GM19035 (cell line): Measurements from ENCODE around the gene CACNA1D.
"Not testable (repeated sequence)": the region's sequence is repeated elsewhere in the genome, so short reads cannot be mapped to it uniquely, and the experiment has no call there.

Source experiments
- ATAC-seq: cut with Tn5 transposase; IDR thresholded peaks from one replicate; pipeline ENCODE4 v1.9.1; 2021; ENCODE audit not compliant: unreplicated experiment

Gene CACNA1D

DNA sequence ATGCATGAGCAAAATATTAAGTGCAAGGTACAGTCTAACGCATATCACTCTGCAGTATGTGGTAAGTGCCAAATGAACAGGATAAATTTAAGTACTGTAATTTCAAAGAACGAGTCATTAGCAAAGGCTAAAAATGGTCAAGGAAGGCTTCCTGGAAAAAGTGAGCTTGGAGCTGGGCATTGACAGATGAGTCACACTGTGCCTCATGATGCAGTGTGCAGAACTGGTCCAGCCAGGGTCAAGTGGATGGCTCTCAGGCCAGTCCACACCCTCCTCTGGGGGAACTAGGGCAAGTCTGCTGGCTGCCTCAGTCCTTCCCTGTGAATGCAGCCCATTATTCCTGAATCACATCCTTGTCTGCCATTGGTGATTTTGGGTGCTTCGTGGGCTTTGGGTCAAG is 76.3 kb downstream of the CACNA1D start:
- no peak for ATAC-seq

DNA sequence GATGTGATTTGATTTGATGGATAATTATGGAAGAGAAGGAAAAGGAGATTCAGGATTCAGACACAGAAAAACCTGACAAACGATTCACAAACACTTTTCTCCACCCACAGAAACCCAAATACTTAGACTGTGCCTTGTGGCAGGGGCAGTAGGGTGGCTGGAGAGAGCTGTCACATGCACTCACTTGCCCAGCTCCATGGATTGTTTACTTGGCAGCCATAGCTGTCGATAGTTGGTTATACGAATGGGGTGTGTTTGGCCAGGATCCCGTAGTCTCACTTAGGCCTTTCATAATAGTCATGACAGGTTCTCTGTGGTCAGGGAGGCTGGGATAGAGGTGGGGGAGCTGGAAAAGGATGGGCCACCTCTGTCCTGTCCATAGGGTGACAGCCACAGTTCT is 76.9 kb downstream of the CACNA1D start:
- no peak for ATAC-seq

GRCh38 chr3:53572184-53572583 is 77.8 kb downstream of the CACNA1D start:
- not testable (repeated sequence) for ATAC-seq

DNA sequence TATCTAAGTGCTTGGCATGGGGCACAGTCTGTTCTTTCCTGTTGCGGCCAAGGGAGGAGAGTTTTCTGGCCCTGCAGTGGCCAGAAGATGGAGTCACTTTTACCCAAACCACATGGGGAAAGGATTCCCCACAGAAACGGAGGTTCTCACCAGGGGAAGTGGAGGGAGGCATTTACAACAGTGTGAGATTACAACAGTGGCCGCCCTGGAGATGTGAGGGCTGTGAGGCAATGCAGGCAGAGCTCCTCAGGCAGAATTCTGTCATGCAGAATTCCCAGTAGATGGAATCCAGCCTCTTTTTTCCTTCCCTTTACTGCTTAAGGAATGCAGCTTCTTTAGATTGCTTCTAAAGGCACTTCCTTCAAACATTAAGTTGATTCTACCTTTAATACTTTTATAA is 83.1 kb downstream of the CACNA1D start:
- ATAC-seq = no peak

- no peak for ATAC-seq
Observed at GRCh38 chr3:53579636-53580035, 85.2 kb downstream of the CACNA1D start.

DNA sequence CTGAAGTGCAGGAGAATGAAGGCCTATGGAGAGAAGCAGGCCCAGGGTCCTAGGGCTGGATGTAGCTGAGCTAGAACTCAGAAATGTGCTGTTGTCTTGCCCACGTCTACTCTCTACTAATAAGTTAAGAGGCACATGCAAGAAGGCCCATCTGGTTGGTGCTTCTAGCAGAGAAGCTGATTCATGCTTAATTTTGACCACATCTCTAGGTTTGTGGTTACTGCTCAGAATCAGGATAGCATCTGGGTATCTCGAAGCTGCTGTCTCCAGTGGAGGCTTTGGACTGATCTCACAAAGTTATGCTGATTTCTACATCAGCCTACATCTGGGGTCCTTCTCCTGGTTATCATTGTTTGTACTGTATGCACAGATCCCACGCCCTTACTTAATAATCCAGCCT is 87.3 kb downstream of the CACNA1D start:
- ATAC-seq = no peak

- no peak for ATAC-seq
Observed at GRCh38 chr3:53583161-53583690, 88.8 kb downstream of the CACNA1D start.

DNA sequence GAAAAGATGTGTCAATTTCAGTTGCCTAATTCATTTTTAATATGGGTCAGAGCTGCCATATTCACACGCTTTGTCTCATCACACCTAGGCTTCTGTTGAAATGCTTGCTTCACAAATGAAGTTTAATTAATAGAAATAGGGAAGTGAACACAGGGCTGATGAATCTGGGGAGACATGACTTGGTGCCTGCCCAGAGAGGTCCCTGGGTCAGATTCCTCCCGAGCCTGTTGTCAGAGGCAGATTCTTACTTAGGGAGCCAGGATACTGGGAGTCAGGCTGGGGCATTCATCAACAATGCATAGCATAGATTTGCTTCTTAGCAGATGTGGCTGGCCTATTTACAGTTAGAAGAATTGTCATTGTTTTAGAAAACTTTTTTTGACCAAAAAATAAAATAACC is 90.6 kb downstream of the CACNA1D start:
- no peak for ATAC-seq

DNA sequence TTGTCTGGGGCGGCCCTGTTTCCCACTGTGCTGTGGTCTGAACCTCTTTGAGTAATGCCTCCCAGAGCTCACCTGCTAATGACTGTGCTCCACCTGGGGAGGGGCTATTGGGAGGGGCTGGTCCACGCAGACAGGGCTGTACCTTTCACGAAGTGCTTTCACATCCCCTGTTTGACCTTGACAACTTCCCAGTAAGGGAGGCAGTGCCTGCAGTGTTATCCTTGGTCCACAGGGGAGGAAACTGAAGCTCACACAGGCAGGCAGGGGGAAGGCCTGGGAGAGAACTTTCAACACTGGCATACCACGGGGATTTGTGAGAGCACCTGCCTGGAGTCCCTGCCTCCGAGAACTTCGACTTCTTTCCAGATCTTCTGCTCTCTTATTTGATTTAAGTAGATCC is 91.2 kb downstream of the CACNA1D start:
- ATAC-seq = no peak

- no peak for ATAC-seq
Observed at GRCh38 chr3:53588122-53588521, 93.7 kb downstream of the CACNA1D start.

GRCh38 chr3:53589201-53589600 is 94.8 kb downstream of the CACNA1D start:
- ATAC-seq = no peak

DNA sequence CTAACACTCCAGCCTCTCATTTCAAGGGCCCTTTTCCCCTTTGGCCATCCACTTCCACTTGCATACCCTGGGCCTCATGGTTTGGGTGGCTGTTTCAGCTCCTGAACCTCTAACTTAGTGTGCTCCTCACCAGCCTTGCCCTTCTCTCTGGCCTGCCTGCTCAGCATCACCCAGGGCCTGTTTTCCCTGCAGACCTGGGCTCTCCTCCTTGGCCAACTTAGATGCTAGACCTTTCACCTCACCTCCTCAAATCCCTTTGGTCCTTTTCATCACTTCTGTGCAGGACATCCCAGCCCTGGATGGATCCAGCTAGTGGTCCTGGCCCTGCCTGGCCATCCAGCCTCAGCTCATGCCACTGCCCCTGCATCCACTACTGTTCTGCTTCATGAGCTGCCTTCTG is 95.4 kb downstream of the CACNA1D start:
- ATAC-seq = no peak

DNA sequence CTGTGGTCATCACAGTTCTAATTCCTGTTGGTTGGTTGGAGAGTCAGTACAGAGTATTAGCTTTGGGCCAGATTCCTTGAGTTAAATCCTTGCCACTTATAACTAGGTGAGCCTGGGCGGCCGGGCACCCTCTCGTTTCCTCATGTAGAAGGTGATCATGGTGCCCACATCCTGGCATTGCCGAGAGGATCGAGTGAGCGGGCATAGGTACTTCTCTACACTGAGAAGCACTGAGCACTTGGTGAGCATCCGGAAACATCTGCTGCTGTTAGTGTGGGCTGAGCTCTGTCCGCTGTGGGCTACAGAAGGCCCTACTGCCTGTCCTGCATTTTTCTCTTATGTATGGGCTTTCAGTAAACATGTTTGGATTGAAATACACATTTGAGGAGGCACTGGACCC is 96.2 kb downstream of the CACNA1D start:
- ATAC-seq = no peak

DNA sequence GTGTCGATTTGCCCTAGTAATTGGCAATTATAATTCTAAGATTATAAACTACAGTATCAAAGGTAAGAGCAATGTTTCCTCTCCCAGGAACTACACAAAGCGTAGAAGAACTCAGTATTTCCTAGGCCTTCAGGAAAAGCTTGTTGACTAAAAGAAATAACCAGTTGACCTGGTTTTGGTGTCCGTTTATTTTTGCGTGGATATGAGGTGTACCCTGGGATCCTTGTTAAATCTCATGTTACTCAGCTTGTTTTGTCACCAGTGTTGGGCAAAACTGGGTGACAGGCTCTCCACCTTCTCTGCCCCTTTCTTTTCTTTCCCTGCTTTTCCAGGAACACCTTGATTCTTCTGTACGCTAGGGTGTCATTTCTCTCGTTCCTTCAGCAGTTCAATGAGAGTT is 97.2 kb downstream of the CACNA1D start:
- no peak for ATAC-seq

GRCh38 chr3:53592862-53593261 is 98.5 kb downstream of the CACNA1D start:
- no peak for ATAC-seq

DNA sequence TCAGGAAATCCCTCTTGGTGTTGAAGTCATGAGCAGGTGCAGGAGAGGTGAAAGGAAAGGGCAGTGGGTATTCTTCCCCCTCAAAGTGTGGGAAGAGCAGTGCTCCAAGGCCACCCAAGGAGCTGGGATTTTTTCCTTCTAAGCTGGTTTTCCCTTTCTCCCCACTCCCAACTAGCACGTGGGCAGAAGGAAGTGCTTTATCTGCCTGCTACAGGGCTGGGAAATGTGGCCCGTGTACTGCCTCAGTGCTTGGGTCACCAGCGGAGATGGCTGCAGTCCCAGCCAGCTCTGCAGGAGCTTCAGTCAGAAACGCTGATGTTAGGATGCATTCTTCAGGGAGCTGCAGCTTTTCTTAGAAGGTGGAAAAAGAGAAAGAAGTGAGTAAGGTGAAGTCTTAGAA is 99.2 kb downstream of the CACNA1D start:
- ATAC-seq = no peak

GRCh38 chr3:53594276-53594675 is 99.9 kb downstream of the CACNA1D start:
- no peak for ATAC-seq

DNA sequence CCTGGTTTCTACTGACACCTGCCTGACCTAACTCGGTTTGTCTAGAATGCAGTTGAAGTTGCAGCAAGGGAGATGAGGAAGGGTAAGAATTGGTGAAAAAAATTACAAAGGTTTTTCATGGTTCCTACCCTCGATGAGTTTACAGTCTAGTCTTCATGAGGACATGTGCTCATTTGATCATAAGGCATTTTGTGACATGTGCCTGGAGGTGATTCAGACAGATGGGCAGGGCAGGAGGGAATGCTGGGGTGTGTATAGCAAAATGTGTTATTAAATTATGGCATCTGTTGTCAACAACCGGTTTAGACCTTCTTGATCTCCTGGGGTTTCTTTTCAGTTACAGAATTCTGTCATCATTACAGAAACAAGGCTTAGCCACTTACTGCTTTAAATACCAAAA is 101.2 kb downstream of the CACNA1D start:
- no peak for ATAC-seq

GRCh38 chr3:53597136-53597915 is 102.9 kb downstream of the CACNA1D start:
- no peak for ATAC-seq

- ATAC-seq = no peak
Observed at GRCh38 chr3:53599771-53600170, 105.4 kb downstream of the CACNA1D start.

GRCh38 chr3:53602866-53603265 is 108.5 kb downstream of the CACNA1D start:
- ATAC-seq = no peak

GRCh38 chr3:53604232-53604631 is 109.8 kb downstream of the CACNA1D start:
- no peak for ATAC-seq

DNA sequence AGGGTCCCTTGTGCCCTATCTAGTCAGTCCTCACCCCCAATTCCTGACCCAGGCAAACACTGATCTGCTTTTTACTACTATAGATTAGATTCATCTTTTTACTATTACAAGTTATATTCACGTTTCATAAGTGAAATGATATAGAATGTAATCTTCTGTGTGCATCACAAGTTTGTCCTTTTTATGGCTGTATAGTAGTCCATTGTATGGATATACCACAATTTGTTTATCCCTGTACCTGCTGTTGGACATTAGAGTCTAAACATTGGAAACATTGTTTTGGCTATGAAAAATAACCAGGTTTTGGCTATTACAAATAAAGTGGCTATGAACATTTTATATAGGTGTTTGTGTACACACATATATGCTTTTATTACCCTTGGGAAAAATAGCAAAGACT is 112.4 kb downstream of the CACNA1D start:
- no peak for ATAC-seq
